Progenitor cell of endocrine pancreas (in vitro differentiated cells): ENCODE results near the gene SSX5. TPM values are rescaled to one million over a fixed set of nuclear protein-coding genes. Genes with fewer than 3 reads are reported as not detected.

Experiments used
- total RNA-seq: library from RNA; stranded (reverse); gene quantifications from 2 replicates; pipeline ENCODE4 v1.2.1, GENCODE V29; 2021

The SSX5 gene
- total RNA-seq, 1 donor from 2014 or later = not detected

Other genes with a start within 250 kb of the SSX5 start
- gene ZNF182, start 192.8 kb downstream of the SSX5 start, total RNA-seq = 11.0 TPM in 2 replicates
- not detected in 2 replicates for gene SPACA5, start 189.8 kb downstream of the SSX5 start, total RNA-seq
- gene ZNF630, start 125.2 kb downstream of the SSX5 start, total RNA-seq = 2.7 and 3.0 TPM in 2 replicates
- gene SPACA5B, start 66.2 kb downstream of the SSX5 start, total RNA-seq = not detected in 2 replicates
- not detected in 2 replicates for gene SSX1, start 58.6 kb upstream of the SSX5 start, total RNA-seq
- gene SSX3, start 159.9 kb upstream of the SSX5 start, total RNA-seq = not detected in 2 replicates
- gene SSX4, start 186.7 kb upstream of the SSX5 start, total RNA-seq = not detected in 2 replicates
- gene SSX4B, start 215.2 kb upstream of the SSX5 start, total RNA-seq = not detected in 2 replicates